Activated CD4-positive, alpha-beta T cell treated with anti-CD3 and anti-CD28 coated beads, Interleukin-2, Interleukin-4, amounts not matched to agents 100 ng/mL and 50 ng/mL, durations not matched to agents 16 hours and 8 hours (primary cell): ENCODE measurements around the gene C6orf15.

Source experiments
- DNase-seq: peaks from one replicate; pipeline ENCODE4 v3.0.0-alpha.2; 2020; ENCODE audit warnings: low spot score

C6orf15 gene

GRCh38 chr6:31130751-31131150 is 18.4 kb upstream of the C6orf15 start:
- no peak for DNase-seq

- no peak for DNase-seq
These were observed 16.8 kb upstream of the C6orf15 start for GRCh38 chr6:31129130-31129529.

GRCh38 chr6:31128093-31128676 is 15.8 kb upstream of the C6orf15 start:
- DNase-seq, result peak; percentile 73

GRCh38 chr6:31126396-31127175 is 14.2 kb upstream of the C6orf15 start:
- no peak for DNase-seq

- DNase-seq, result no peak
These were observed 13.4 kb upstream of the C6orf15 start for GRCh38 chr6:31125586-31126363.

- DNase-seq, result no peak
These were observed 12.8 kb upstream of the C6orf15 start for GRCh38 chr6:31125162-31125561.

GRCh38 chr6:31122791-31123706 is 10.7 kb upstream of the C6orf15 start:
- DNase-seq, result no peak

GRCh38 chr6:31121131-31121790 is 8.9 kb upstream of the C6orf15 start:
- DNase-seq, result no peak

- DNase-seq, result no peak
These were observed 8.0 kb upstream of the C6orf15 start, which contains the start of gene CDSN for GRCh38 chr6:31120151-31120915. TSS of gene CDSN (minus strand) at chr6:31120446. CDS start at chr6:31120419, 27 bp downstream.

- DNase-seq, result no peak
These were observed 5.8 kb upstream of the C6orf15 start for GRCh38 chr6:31118178-31118577.

- DNase-seq, result no peak
These were observed 4.4 kb upstream of the C6orf15 start for GRCh38 chr6:31116661-31117385.

GRCh38 chr6:31115941-31116560 is 3.7 kb upstream of the C6orf15 start:
- DNase-seq, result no peak

- no peak for DNase-seq
These were observed 2.8 kb upstream of the C6orf15 start for GRCh38 chr6:31114970-31115849.

- DNase-seq, result no peak
These were observed 2.1 kb upstream of the C6orf15 start, which contains the start of gene PSORS1C1 for GRCh38 chr6:31114541-31114878. TSS of gene PSORS1C1 (plus strand) at chr6:31114800. CDS start at chr6:31129633, 14,833 bp downstream.

GRCh38 chr6:31113861-31114540 is 1.6 kb upstream of the C6orf15 start:
- no peak for DNase-seq

- DNase-seq, result no peak
These were observed 663 bp downstream of the C6orf15 start for GRCh38 chr6:31111712-31112111.

- DNase-seq, result no peak
These were observed 1.4 kb downstream of the C6orf15 start for GRCh38 chr6:31110825-31111582.
